ENCODE results near the gene REM2.

GRCh38 chr14:22887990-22888378, 5.0 kb downstream of the REM2 start:
- TF ChIP-seq FOXM1 (IDR thresholded peaks at IDR 0.05; ENCODE audit: borderline replicate concordance, low read depth) (no peak), YY1 (IDR thresholded peaks at IDR 0.05; ENCODE audit: low read depth) (no peak)
